ENCODE measurements around the gene SOX1.

DNA sequence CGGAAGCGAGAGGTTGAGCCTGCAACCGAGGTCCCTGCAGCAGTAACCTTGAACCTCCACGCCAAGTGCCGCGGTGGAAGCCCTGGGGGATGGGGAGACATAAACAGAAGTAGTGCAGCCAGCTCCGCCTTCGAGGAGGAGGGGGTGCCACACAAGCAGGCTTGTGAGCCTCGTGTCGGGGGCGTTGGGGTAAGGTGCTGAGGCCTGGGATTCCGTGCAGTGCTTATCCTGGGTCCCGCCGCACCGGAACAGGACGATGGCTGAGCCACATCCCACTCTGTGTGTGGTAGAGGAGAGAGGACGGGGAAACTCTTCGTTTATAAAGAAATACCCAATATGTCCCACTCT lies 51.0 kb downstream of the SOX1 start:
- TF ChIP-seq, protein P1, sequence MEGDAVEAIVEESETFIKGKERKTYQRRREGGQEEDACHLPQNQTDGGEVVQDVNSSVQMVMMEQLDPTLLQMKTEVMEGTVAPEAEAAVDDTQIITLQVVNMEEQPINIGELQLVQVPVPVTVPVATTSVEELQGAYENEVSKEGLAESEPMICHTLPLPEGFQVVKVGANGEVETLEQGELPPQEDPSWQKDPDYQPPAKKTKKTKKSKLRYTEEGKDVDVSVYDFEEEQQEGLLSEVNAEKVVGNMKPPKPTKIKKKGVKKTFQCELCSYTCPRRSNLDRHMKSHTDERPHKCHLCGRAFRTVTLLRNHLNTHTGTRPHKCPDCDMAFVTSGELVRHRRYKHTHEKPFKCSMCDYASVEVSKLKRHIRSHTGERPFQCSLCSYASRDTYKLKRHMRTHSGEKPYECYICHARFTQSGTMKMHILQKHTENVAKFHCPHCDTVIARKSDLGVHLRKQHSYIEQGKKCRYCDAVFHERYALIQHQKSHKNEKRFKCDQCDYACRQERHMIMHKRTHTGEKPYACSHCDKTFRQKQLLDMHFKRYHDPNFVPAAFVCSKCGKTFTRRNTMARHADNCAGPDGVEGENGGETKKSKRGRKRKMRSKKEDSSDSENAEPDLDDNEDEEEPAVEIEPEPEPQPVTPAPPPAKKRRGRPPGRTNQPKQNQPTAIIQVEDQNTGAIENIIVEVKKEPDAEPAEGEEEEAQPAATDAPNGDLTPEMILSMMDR (IDR thresholded peaks at IDR 0.05): no peak
- no peak for TF ChIP-seq POLR2A (IDR thresholded peaks at IDR 0.05)

Data from ovary (tissue), 3 donors.